ENCODE results near the gene CBX7. TPM values are rescaled to one million over a fixed set of nuclear protein-coding genes. Genes with fewer than 3 reads are reported as not detected.

The CBX7 gene
- polyA plus RNA-seq, 1 donor from 2014 or later: 4.4 TPM

DNA sequence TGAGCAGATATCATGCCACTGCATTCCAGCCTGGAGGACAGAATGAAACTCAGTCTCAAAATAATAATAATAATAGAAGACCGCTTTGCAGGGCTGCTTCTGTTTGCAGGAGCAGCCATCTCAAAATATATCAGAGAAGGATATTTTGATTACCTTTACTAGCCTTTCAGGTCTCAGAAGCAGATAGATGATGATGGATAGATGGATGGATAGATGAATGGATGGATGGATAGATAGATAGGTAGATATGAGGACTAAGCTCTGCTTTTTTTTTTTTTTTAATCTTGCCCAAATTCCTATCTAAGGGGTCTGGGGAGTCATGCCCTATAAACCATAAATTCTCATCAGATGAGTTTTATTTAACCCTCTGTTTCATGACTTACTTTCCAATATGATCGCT, 36.9 kb downstream of the CBX7 start:
- H3K9ac ChIP-seq (ENCODE audit: low read length): no peak overlapping the region
- no peak overlapping the region for H2AFZ ChIP-seq (ENCODE audit: low read depth, low read length)
- peaks cover 7% of the 10 kb centered on the region for H3K27me3 ChIP-seq (ENCODE audit: insufficient read depth, low read depth, low read length)
- H3K4me2 ChIP-seq (ENCODE audit: low read length): no peak overlapping the region
- no peaks in the 10 kb centered on the region for H3K9me3 ChIP-seq (ENCODE audit: low read length)
- H3K27ac ChIP-seq (ENCODE audit: low read length): no peak overlapping the region
- H4K20me1 ChIP-seq (ENCODE audit: insufficient read depth): no peaks in the 10 kb centered on the region
- TF ChIP-seq EZH2 (IDR thresholded peaks at IDR 0.05; ENCODE audit: borderline replicate concordance, insufficient read depth, low read length, poor library complexity, severe bottlenecking) (no peak), SMC3 (conservative IDR thresholded peaks at IDR 0.05; ENCODE audit: poor library complexity) (no peak), POLR2AphosphoS5 (IDR thresholded peaks at IDR 0.05) (no peak), EP300 (conservative IDR thresholded peaks at IDR 0.05; ENCODE audit: poor library complexity, severe bottlenecking) (no peak), TAF1 (IDR thresholded peaks at IDR 0.05; ENCODE audit: low read depth) (no peak), RAD21 (conservative IDR thresholded peaks at IDR 0.05) (no peak), MXI1 (conservative IDR thresholded peaks at IDR 0.05; ENCODE audit: poor library complexity, severe bottlenecking) (no peak)
- TF ChIP-seq, protein P1, sequence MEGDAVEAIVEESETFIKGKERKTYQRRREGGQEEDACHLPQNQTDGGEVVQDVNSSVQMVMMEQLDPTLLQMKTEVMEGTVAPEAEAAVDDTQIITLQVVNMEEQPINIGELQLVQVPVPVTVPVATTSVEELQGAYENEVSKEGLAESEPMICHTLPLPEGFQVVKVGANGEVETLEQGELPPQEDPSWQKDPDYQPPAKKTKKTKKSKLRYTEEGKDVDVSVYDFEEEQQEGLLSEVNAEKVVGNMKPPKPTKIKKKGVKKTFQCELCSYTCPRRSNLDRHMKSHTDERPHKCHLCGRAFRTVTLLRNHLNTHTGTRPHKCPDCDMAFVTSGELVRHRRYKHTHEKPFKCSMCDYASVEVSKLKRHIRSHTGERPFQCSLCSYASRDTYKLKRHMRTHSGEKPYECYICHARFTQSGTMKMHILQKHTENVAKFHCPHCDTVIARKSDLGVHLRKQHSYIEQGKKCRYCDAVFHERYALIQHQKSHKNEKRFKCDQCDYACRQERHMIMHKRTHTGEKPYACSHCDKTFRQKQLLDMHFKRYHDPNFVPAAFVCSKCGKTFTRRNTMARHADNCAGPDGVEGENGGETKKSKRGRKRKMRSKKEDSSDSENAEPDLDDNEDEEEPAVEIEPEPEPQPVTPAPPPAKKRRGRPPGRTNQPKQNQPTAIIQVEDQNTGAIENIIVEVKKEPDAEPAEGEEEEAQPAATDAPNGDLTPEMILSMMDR (IDR thresholded peaks at IDR 0.05; ENCODE audit: poor library complexity, severe bottlenecking): no peak
- TF ChIP-seq, protein P2, sequence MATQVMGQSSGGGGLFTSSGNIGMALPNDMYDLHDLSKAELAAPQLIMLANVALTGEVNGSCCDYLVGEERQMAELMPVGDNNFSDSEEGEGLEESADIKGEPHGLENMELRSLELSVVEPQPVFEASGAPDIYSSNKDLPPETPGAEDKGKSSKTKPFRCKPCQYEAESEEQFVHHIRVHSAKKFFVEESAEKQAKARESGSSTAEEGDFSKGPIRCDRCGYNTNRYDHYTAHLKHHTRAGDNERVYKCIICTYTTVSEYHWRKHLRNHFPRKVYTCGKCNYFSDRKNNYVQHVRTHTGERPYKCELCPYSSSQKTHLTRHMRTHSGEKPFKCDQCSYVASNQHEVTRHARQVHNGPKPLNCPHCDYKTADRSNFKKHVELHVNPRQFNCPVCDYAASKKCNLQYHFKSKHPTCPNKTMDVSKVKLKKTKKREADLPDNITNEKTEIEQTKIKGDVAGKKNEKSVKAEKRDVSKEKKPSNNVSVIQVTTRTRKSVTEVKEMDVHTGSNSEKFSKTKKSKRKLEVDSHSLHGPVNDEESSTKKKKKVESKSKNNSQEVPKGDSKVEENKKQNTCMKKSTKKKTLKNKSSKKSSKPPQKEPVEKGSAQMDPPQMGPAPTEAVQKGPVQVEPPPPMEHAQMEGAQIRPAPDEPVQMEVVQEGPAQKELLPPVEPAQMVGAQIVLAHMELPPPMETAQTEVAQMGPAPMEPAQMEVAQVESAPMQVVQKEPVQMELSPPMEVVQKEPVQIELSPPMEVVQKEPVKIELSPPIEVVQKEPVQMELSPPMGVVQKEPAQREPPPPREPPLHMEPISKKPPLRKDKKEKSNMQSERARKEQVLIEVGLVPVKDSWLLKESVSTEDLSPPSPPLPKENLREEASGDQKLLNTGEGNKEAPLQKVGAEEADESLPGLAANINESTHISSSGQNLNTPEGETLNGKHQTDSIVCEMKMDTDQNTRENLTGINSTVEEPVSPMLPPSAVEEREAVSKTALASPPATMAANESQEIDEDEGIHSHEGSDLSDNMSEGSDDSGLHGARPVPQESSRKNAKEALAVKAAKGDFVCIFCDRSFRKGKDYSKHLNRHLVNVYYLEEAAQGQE (IDR thresholded peaks at IDR 0.05; ENCODE audit: borderline replicate concordance): no peak
- H3K36me3 ChIP-seq (ENCODE audit: insufficient read depth, low read length): no peaks in the 10 kb centered on the region
- H3F3A ChIP-seq (ENCODE audit: insufficient read depth, low read length, poor library complexity, severe bottlenecking): no peaks in the 10 kb centered on the region
- no peak overlapping the region for H3K4me3 ChIP-seq (ENCODE audit: low read length)
- H3K79me2 ChIP-seq (replicated peaks; ENCODE audit: insufficient read depth, low read length): no peaks in the 10 kb centered on the region
- H3K9me2 ChIP-seq (ENCODE audit: insufficient read depth, low read length): no peaks in the 10 kb centered on the region

GRCh38 chr22:39114112-39114511, 38.4 kb downstream of the CBX7 start:
- Histone ChIP-seq H3K79me2 (replicated peaks; ENCODE audit: insufficient read depth, low read length) (no peaks in the 10 kb centered on the region), H2AFZ (ENCODE audit: low read depth, low read length) (no peak overlapping the region), H3K9me2 (ENCODE audit: insufficient read depth, low read length) (no peaks in the 10 kb centered on the region), H3F3A (ENCODE audit: insufficient read depth, low read length, poor library complexity, severe bottlenecking) (no peaks in the 10 kb centered on the region), H3K4me3 (ENCODE audit: low read length) (no peak overlapping the region), H4K20me1 (ENCODE audit: insufficient read depth) (no peaks in the 10 kb centered on the region), H3K9me3 (ENCODE audit: low read length) (no peaks in the 10 kb centered on the region), H3K36me3 (ENCODE audit: insufficient read depth, low read length) (no peaks in the 10 kb centered on the region), H3K27me3 (ENCODE audit: insufficient read depth, low read depth, low read length) (peaks cover 7% of the 10 kb centered on the region), H3K9ac (ENCODE audit: low read length) (no peak overlapping the region), H3K27ac (ENCODE audit: low read length) (no peak overlapping the region), H3K4me2 (ENCODE audit: low read length) (no peak overlapping the region)
- TF ChIP-seq POLR2AphosphoS5 (IDR thresholded peaks at IDR 0.05): no peak
- no peak for TF ChIP-seq SMC3 (conservative IDR thresholded peaks at IDR 0.05; ENCODE audit: poor library complexity)
- TF ChIP-seq EP300 (conservative IDR thresholded peaks at IDR 0.05; ENCODE audit: poor library complexity, severe bottlenecking): no peak
- no peak for TF ChIP-seq RAD21 (conservative IDR thresholded peaks at IDR 0.05)
- TF ChIP-seq, protein P1 (IDR thresholded peaks at IDR 0.05; ENCODE audit: poor library complexity, severe bottlenecking): no peak
- no peak for TF ChIP-seq TAF1 (IDR thresholded peaks at IDR 0.05; ENCODE audit: low read depth)
- no peak for TF ChIP-seq EZH2 (IDR thresholded peaks at IDR 0.05; ENCODE audit: borderline replicate concordance, insufficient read depth, low read length, poor library complexity, severe bottlenecking)

Measured in neural cell (in vitro differentiated cells).